ENCODE results near the gene FARS2. TPM values are rescaled to one million over a fixed set of nuclear protein-coding genes. Genes with fewer than 3 reads are reported as not detected.

The FARS2 gene
- total RNA-seq, 1 donor, result 29.8 TPM

GRCh38 chr6:5219011-5219691 lies 42.2 kb upstream of the FARS2 start:
- DNase-seq (ENCODE audit: low read depth), result no peak
- TF ChIP-seq, protein P1, sequence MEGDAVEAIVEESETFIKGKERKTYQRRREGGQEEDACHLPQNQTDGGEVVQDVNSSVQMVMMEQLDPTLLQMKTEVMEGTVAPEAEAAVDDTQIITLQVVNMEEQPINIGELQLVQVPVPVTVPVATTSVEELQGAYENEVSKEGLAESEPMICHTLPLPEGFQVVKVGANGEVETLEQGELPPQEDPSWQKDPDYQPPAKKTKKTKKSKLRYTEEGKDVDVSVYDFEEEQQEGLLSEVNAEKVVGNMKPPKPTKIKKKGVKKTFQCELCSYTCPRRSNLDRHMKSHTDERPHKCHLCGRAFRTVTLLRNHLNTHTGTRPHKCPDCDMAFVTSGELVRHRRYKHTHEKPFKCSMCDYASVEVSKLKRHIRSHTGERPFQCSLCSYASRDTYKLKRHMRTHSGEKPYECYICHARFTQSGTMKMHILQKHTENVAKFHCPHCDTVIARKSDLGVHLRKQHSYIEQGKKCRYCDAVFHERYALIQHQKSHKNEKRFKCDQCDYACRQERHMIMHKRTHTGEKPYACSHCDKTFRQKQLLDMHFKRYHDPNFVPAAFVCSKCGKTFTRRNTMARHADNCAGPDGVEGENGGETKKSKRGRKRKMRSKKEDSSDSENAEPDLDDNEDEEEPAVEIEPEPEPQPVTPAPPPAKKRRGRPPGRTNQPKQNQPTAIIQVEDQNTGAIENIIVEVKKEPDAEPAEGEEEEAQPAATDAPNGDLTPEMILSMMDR (IDR thresholded peaks at IDR 0.05; ENCODE audit: insufficient read depth, low read depth, low read length), result no peak
- no peak overlapping the region for H3K4me3 ChIP-seq (ENCODE audit: low read depth, low read length)

GRCh38 chr6:5220443-5220842 lies 40.9 kb upstream of the FARS2 start:
- H3K4me3 ChIP-seq (ENCODE audit: low read depth, low read length), result no peak overlapping the region
- TF ChIP-seq, protein P1 (IDR thresholded peaks at IDR 0.05; ENCODE audit: insufficient read depth, low read depth, low read length), result no peak
- DNase-seq (ENCODE audit: low read depth), result no peak

GRCh38 chr6:5223309-5223708 lies 38.0 kb upstream of the FARS2 start:
- TF ChIP-seq, protein P1 (IDR thresholded peaks at IDR 0.05; ENCODE audit: insufficient read depth, low read depth, low read length), result no peak
- H3K4me3 ChIP-seq (ENCODE audit: low read depth, low read length), result no peak overlapping the region
- DNase-seq (ENCODE audit: low read depth), result no peak

DNA sequence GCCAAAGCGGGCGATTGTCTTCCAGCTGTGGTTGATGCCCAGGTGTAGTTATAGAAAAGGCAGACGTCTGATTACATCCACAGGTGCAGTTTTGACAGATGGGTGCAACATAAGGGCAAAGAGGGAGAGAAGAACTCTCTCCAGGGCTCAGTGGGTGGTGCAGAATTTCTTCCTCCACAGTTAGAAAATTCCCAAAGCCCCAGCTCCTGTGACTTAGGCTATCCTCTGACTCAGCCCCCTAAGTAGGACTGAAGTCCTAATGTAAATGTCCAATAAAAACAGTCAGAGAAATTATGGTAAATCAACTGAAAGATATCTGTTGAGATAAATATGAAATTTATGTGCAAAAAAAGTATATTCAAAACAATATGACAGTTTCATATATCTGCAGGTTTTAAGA lies 32.0 kb upstream of the FARS2 start:
- TF ChIP-seq, protein P1 (IDR thresholded peaks at IDR 0.05; ENCODE audit: insufficient read depth, low read depth, low read length), result no peak
- DNase-seq (ENCODE audit: low read depth), result no peak
- no peak overlapping the region for H3K4me3 ChIP-seq (ENCODE audit: low read depth, low read length)

DNA sequence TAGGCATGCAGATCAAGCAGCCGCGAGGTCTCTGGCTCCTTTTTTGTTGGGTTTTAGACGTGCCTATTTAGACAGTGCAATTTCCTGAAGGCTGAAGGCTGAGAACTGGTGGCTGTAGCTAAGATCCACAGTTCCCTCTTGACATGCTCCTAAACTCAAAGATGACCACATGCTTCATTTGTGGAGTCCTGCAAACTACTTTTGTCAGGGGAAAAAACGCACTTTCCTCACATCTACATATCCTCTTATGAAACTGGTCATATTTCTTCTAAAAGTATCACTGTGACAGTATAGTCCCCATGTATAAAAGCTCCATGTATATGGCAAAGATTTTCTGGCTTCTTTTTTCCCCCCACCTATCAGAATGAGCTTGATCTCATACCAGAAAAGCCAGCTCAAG lies 31.2 kb upstream of the FARS2 start:
- DNase-seq (ENCODE audit: low read depth), result no peak
- H3K4me3 ChIP-seq (ENCODE audit: low read depth, low read length), result no peak overlapping the region
- TF ChIP-seq, protein P1 (IDR thresholded peaks at IDR 0.05; ENCODE audit: insufficient read depth, low read depth, low read length), result no peak

DNA sequence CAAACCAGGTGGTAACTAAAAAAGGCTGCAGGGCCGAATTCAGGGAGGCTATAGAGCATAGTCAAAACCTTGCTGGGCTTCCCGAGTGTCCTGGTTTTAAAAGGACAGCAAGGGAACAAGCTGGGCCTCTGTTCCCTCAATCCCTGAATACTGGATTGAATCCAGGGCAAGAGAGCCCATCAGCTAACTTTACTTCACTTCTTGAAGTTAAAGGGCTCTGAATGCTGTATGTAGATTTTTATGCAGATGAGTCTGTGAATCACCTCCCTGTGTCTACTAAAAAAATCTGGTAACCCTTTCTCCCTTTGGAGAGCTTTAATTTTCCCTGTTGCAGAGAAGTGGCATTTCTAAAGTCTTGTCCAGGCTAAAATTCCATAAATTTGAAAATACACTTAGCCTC lies 30.0 kb upstream of the FARS2 start:
- TF ChIP-seq, protein P1 (IDR thresholded peaks at IDR 0.05; ENCODE audit: insufficient read depth, low read depth, low read length), result no peak
- no peak for DNase-seq (ENCODE audit: low read depth)
- no peak overlapping the region for H3K4me3 ChIP-seq (ENCODE audit: low read depth, low read length)

GRCh38 chr6:5234874-5235273 lies 26.4 kb upstream of the FARS2 start:
- H3K4me3 ChIP-seq (ENCODE audit: low read depth, low read length), result no peak overlapping the region
- DNase-seq (ENCODE audit: low read depth), result no peak
- TF ChIP-seq, protein P1 (IDR thresholded peaks at IDR 0.05; ENCODE audit: insufficient read depth, low read depth, low read length), result no peak

Data from fibroblast of villous mesenchyme (primary cell).